Astrocyte (in vitro differentiated cells and primary cell): ENCODE results near the gene MYL6. TPM values are rescaled to one million over a fixed set of nuclear protein-coding genes. Genes with fewer than 3 reads are reported as not detected.

Source experiments
- DNase-seq: peaks from one replicate; pipeline ENCODE4 v3.0.0-alpha.2; 2010; ENCODE audit warnings: low read depth
- FAIRE-seq: peaks from 2 replicates; lab custom pipeline; 2011; peaks lifted over from hg19 to GRCh38; lab: Jason Lieb, UNC
- H2AFZ ChIP-seq: 2 replicates; pipeline ENCODE4 v1.6.0; 2012; ENCODE audit warnings: low read depth, low read length, inconsistent platforms
- H3K27ac ChIP-seq: 2 replicates; pipeline ENCODE4 v1.5.1; 2011; ENCODE audit warnings: low read depth, low read length, inconsistent platforms
- H3K27me3 ChIP-seq: 2 replicates; pipeline ENCODE4 v1.6.0; 2011; ENCODE audit warnings: low read length, inconsistent platforms; ENCODE audit not compliant: insufficient read depth
- H3K36me3 ChIP-seq: 2 replicates; pipeline ENCODE4 v1.5.1; 2011; ENCODE audit warnings: low read length, inconsistent platforms; ENCODE audit not compliant: insufficient read depth
- H3K4me1 ChIP-seq: 2 replicates; pipeline ENCODE4 v1.5.1; 2011; ENCODE audit warnings: low read length, inconsistent platforms; ENCODE audit not compliant: insufficient read depth
- H3K4me2 ChIP-seq: 2 replicates; pipeline ENCODE4 v1.6.0; 2012; ENCODE audit warnings: low read length, inconsistent platforms
- H3K4me3 ChIP-seq: 2 replicates; pipeline ENCODE4 v1.5.1; 2011; ENCODE audit warnings: low read depth, mild to moderate bottlenecking, low read length, inconsistent platforms; ENCODE audit not compliant: insufficient read depth
- H3K79me2 ChIP-seq: 2 replicates; pipeline ENCODE4 v1.6.0; 2012; ENCODE audit warnings: mild to moderate bottlenecking, low read length, inconsistent platforms; ENCODE audit not compliant: insufficient read depth
- H3K9ac ChIP-seq: 2 replicates; pipeline ENCODE4 v1.6.0; 2012; ENCODE audit warnings: mild to moderate bottlenecking, low read length, inconsistent platforms
- H3K9me3 ChIP-seq: 2 replicates; pipeline ENCODE4 v1.5.1; 2012; ENCODE audit warnings: low read depth, mild to moderate bottlenecking, low read length, inconsistent platforms; ENCODE audit not compliant: insufficient read depth
- H4K20me1 ChIP-seq: 2 replicates; pipeline ENCODE4 v1.6.0; 2012; ENCODE audit warnings: low read length, inconsistent platforms; ENCODE audit not compliant: insufficient read depth
- H3K27ac Mint-ChIP-seq: one replicate; pipeline ENCODE4 v1.8.0; 2021; ENCODE audit warnings: mild to moderate bottlenecking, mixed read lengths; ENCODE audit not compliant: unreplicated experiment
- H3K27me3 Mint-ChIP-seq: one replicate; pipeline ENCODE4 v1.8.0; 2021; ENCODE audit warnings: low read depth, mixed read lengths; ENCODE audit not compliant: unreplicated experiment
- H3K36me3 Mint-ChIP-seq: one replicate; pipeline ENCODE4 v1.8.0; 2021; ENCODE audit warnings: low read depth, mixed read lengths; ENCODE audit not compliant: unreplicated experiment
- H3K4me1 Mint-ChIP-seq: one replicate; pipeline ENCODE4 v1.8.0; 2021; ENCODE audit warnings: low read depth, mixed read lengths; ENCODE audit not compliant: unreplicated experiment
- H3K4me3 Mint-ChIP-seq: one replicate; pipeline ENCODE4 v1.8.0; 2021; ENCODE audit warnings: mild to moderate bottlenecking, moderate library complexity, mixed read lengths; ENCODE audit not compliant: unreplicated experiment
- H3K9me3 Mint-ChIP-seq: one replicate; pipeline ENCODE4 v1.8.0; 2021; ENCODE audit warnings: mild to moderate bottlenecking, mixed read lengths; ENCODE audit not compliant: unreplicated experiment
- CTCF ChIP-seq: IDR thresholded peaks from 2 replicates; pipeline ENCODE4 v1.5.1; 2011; ENCODE audit warnings: low read depth, mild to moderate bottlenecking, inconsistent platforms, low read length, moderate library complexity; ENCODE audit not compliant: insufficient read depth
- EZH2 ChIP-seq: IDR thresholded peaks from 2 replicates; pipeline ENCODE4 v1.6.1; 2012; ENCODE audit warnings: mild to moderate bottlenecking, low read length, inconsistent platforms; ENCODE audit not compliant: insufficient read depth
- total RNA-seq: library from RNA; stranded (reverse); gene quantifications from 2 replicates; pipeline ENCODE4 v1.2.1, GENCODE V29; 2021

MYL6 gene
- total RNA-seq, 1 donor from 2014 or later = 2,685 TPM

- FAIRE-seq (no peak), DNase-seq (no peak)
- no peak for TF ChIP-seq CTCF
- no peak for TF ChIP-seq EZH2
- Histone ChIP-seq H3K9ac (no peak overlapping the region), H3K36me3 (peaks cover 64% of the 10 kb centered on the region), H2AFZ (no peak overlapping the region), H3K4me2 (no peak overlapping the region), H3K27ac (no peak overlapping the region), H3K4me3 (no peak overlapping the region), H3K79me2 (no peaks in the 10 kb centered on the region), H4K20me1 (peaks cover 36% of the 10 kb centered on the region), H3K27me3 (no peaks in the 10 kb centered on the region), H3K4me1 (peaks cover 8% of the 10 kb centered on the region), H3K9me3 (no peaks in the 10 kb centered on the region)
- Mint-ChIP-seq H3K27ac (no peak overlapping the region), H3K4me1 (peaks cover 13% of the 10 kb centered on the region), H3K27me3 (no peaks in the 10 kb centered on the region), H3K9me3 (no peaks in the 10 kb centered on the region), H3K36me3 (peaks cover 33% of the 10 kb centered on the region), H3K4me3 (no peak overlapping the region)
Observed at GRCh38 chr12:56208006-56208405, 49.8 kb downstream of the MYL6 start.

Other genes with a start within 250 kb of the MYL6 start
- gene PYM1, start 230.5 kb upstream of the MYL6 start, total RNA-seq = 31.5 and 33.6 TPM in 2 replicates
- gene DGKA, start 227.2 kb upstream of the MYL6 start, total RNA-seq = 108 and 118 TPM in 2 replicates
- 3.9 and 13.8 TPM in 2 replicates for gene PMEL, start 192.3 kb upstream of the MYL6 start, total RNA-seq
- 37.8 and 44.3 TPM in 2 replicates for gene CDK2, start 191.5 kb upstream of the MYL6 start, total RNA-seq
- gene RAB5B, start 184.3 kb upstream of the MYL6 start, total RNA-seq = 110 and 127 TPM in 2 replicates
- 13.6 and 14.3 TPM in 2 replicates for gene SUOX, start 161.1 kb upstream of the MYL6 start, total RNA-seq
- 5.6 and 6.9 TPM in 2 replicates for gene IKZF4, start 137.3 kb upstream of the MYL6 start, total RNA-seq
- 39.4 and 45.9 TPM in 2 replicates for gene RPS26, start 116.4 kb upstream of the MYL6 start, total RNA-seq
- gene ERBB3, start 78.2 kb upstream of the MYL6 start, total RNA-seq = 2.6 and 3.8 TPM in 2 replicates
- 124 and 130 TPM in 2 replicates for gene PA2G4, start 53.8 kb upstream of the MYL6 start, total RNA-seq
- gene RPL41, start 41.7 kb upstream of the MYL6 start, total RNA-seq = 3,078 and 3,088 TPM in 2 replicates
- gene ZC3H10, start 40.1 kb upstream of the MYL6 start, total RNA-seq = 4.1 and 4.2 TPM in 2 replicates
- 138 and 142 TPM in 2 replicates for gene ESYT1, start 30.1 kb upstream of the MYL6 start, total RNA-seq
- 110 and 118 TPM in 2 replicates for gene MYL6B, start 5.8 kb upstream of the MYL6 start, total RNA-seq
- 57.5 and 57.6 TPM in 2 replicates for gene SMARCC2, start 31.1 kb downstream of the MYL6 start, total RNA-seq
- 85.8 and 85.9 TPM in 2 replicates for gene RNF41, start 63.6 kb downstream of the MYL6 start, total RNA-seq
- gene NABP2, start 66.0 kb downstream of the MYL6 start, total RNA-seq = 29.1 and 29.9 TPM in 2 replicates
- gene SLC39A5, start 71.7 kb downstream of the MYL6 start, total RNA-seq = 0.39 TPM in 1 of 2 replicates, not detected in the other
- gene ANKRD52, start 100.0 kb downstream of the MYL6 start, total RNA-seq = 98.4 and 105 TPM in 2 replicates
- gene COQ10A, start 108.6 kb downstream of the MYL6 start, total RNA-seq = 6.7 and 9.3 TPM in 2 replicates
- 171 and 212 TPM in 2 replicates for gene CS, start 142.0 kb downstream of the MYL6 start, total RNA-seq
- 187 and 202 TPM in 2 replicates for gene CNPY2, start 157.6 kb downstream of the MYL6 start, total RNA-seq
- gene PAN2, start 175.6 kb downstream of the MYL6 start, total RNA-seq = 10.1 and 15.4 TPM in 2 replicates
- gene IL23A, start 180.5 kb downstream of the MYL6 start, total RNA-seq = 0.32 TPM in 1 of 2 replicates, not detected in the other
- 257 and 291 TPM in 2 replicates for gene STAT2, start 201.7 kb downstream of the MYL6 start, total RNA-seq
- not detected in 2 replicates for gene APOF, start 204.5 kb downstream of the MYL6 start, total RNA-seq